H1 (cell line): ENCODE measurements around the gene BTN1A1. TPM values are rescaled to one million over a fixed set of nuclear protein-coding genes. Genes with fewer than 3 reads are reported as not detected.

Source experiments
- CTCF ChIA-PET: fragments of 300-600 bp; sonication (Branson Sonifier 250); formaldehyde crosslinking; loops from one replicate; lab custom pipeline; 2021; ENCODE audit not compliant: partially characterized antibody; lab: Charles Lee
- POLR2A ChIA-PET: fragments of 300-600 bp; sonication (Branson Sonifier 250); formaldehyde crosslinking; loops from one replicate; lab custom pipeline; 2021; ENCODE audit warnings: inconsistent platforms; ENCODE audit not compliant: partially characterized antibody; lab: Charles Lee
- DNase-seq, 2 experiments: peaks; one replicate each; pipeline versions ENCODE4 v3.0.0 to v3.0.0-alpha.2; 2010 to 2022; ENCODE audit warnings: low spot score in 2 of 2, low read depth in 1 of 2, mixed read lengths in 1 of 2
- FAIRE-seq: peaks from 2 replicates; lab custom pipeline; 2011; peaks lifted over from hg19 to GRCh38; lab: Jason Lieb, UNC
- H2AFZ ChIP-seq: 2 replicates; pipeline ENCODE4 v1.8.1; 2012; ENCODE audit warnings: low read length, inconsistent platforms
- H2AK5ac ChIP-seq: 2 replicates; pipeline ENCODE4 v1.6.1; 2013; ENCODE audit warnings: low read depth, low read length
- H2BK120ac ChIP-seq: replicated peaks from 2 replicates; pipeline ENCODE3; 2013; ENCODE audit warnings: low read depth, low read length, inconsistent platforms
- H2BK12ac ChIP-seq: 2 replicates; pipeline ENCODE4 v1.6.1; 2013; ENCODE audit warnings: low read depth, low read length
- H2BK15ac ChIP-seq: 2 replicates; pipeline ENCODE4 v1.6.1; 2013; ENCODE audit warnings: low read length
- H2BK20ac ChIP-seq: 2 replicates; pipeline ENCODE4 v1.6.1; 2013; ENCODE audit warnings: low read length
- H2BK5ac ChIP-seq: 2 replicates; pipeline ENCODE4 v1.6.1; 2013; ENCODE audit warnings: low read depth, low read length
- H3K14ac ChIP-seq: 2 replicates; pipeline ENCODE4 v1.6.1; 2013; ENCODE audit warnings: inconsistent platforms; ENCODE audit not compliant: insufficient read length
- H3K18ac ChIP-seq: 2 replicates; pipeline ENCODE4 v1.6.1; 2013; ENCODE audit warnings: low read length; ENCODE audit errors: extremely low read depth
- H3K23ac ChIP-seq: 2 replicates; pipeline ENCODE4 v1.6.1; 2013; ENCODE audit warnings: inconsistent platforms; ENCODE audit not compliant: insufficient read length
- H3K23me2 ChIP-seq: 2 replicates; pipeline ENCODE4 v1.6.1; 2013; ENCODE audit warnings: low read depth, low read length
- H3K27ac ChIP-seq: 2 replicates; pipeline ENCODE4 v1.6.1; 2011; ENCODE audit warnings: low read depth, low read length, inconsistent platforms
- H3K27me3 ChIP-seq, 4 experiments: replicated peaks in 1 of 4; 1 replicate in 1 of 4; 2 replicates in 3 of 4; pipeline versions ENCODE4 v1.6.1 to v1.8.1; 2011 to 2013; ENCODE audit warnings: low read length in 3 of 4, mild to moderate bottlenecking in 3 of 4, inconsistent platforms in 2 of 4, mixed read lengths in 2 of 4, moderate library complexity in 1 of 4; ENCODE audit not compliant: control insufficient read depth in 3 of 4, insufficient read depth in 3 of 4; ENCODE audit errors: extremely low read depth in 1 of 4
- H3K36me3 ChIP-seq, 4 experiments: 2 replicates each; pipeline versions ENCODE4 v1.6.1 to v1.8.1; 2011 to 2013; ENCODE audit warnings: mild to moderate bottlenecking in 4 of 4, low read length in 3 of 4, moderate library complexity in 2 of 4, control low read depth in 1 of 4, inconsistent platforms in 1 of 4; ENCODE audit not compliant: insufficient read depth in 4 of 4, control insufficient read depth in 2 of 4
- H3K4ac ChIP-seq: replicated peaks from 2 replicates; pipeline ENCODE3; 2013; ENCODE audit warnings: low read length, low read depth, mixed read lengths, inconsistent platforms; ENCODE audit not compliant: insufficient read length
- H3K4me1 ChIP-seq, 4 experiments: replicated peaks in 1 of 4; 1 replicate in 1 of 4; 2 replicates in 3 of 4; pipeline versions ENCODE4 v1.6.1 to v1.8.1; 2011 to 2013; ENCODE audit warnings: low read length in 3 of 4, inconsistent platforms in 2 of 4, mixed read lengths in 1 of 4; ENCODE audit not compliant: insufficient read depth in 4 of 4, control insufficient read depth in 3 of 4
- H3K4me2 ChIP-seq, 2 experiments: 2 replicates each; pipeline versions ENCODE4 v1.6.1 to v1.8.1; 2011 to 2013; ENCODE audit warnings: low read depth in 2 of 2, low read length in 2 of 2, control low read depth in 1 of 2, inconsistent platforms in 1 of 2, mild to moderate bottlenecking in 1 of 2; ENCODE audit not compliant: insufficient read depth in 1 of 2
- H3K4me3 ChIP-seq, 4 experiments: fragments of 200-600, 300-600 bp in 1 of 4; sonication (generic), shearing (Covaris generic), sonication (Bioruptor Twin) in 1 of 4; 2 replicates each; pipeline versions ENCODE4 v1.5.1 to v1.8.1; 2011 to 2016; ENCODE audit warnings: low read length in 4 of 4, low read depth in 3 of 4, control low read depth in 2 of 4, inconsistent platforms in 2 of 4, mild to moderate bottlenecking in 2 of 4, mixed read lengths in 1 of 4, moderate library complexity in 1 of 4; ENCODE audit not compliant: insufficient read depth in 2 of 4; ENCODE audit errors: extremely low read depth in 1 of 4
- H3K56ac ChIP-seq: replicated peaks from 2 replicates; pipeline ENCODE3; 2013; ENCODE audit warnings: low read depth, mild to moderate bottlenecking, mixed read lengths, low read length, inconsistent platforms; ENCODE audit not compliant: insufficient read length
- H3K79me1 ChIP-seq: 2 replicates; pipeline ENCODE4 v1.6.1; 2013; ENCODE audit warnings: low read depth, low read length, control low read depth
- H3K79me2 ChIP-seq, 2 experiments: 2 replicates each; pipeline versions ENCODE4 v1.6.1 to v1.8.1; 2012 to 2013; ENCODE audit warnings: low read length in 2 of 2, mild to moderate bottlenecking in 2 of 2, inconsistent platforms in 1 of 2; ENCODE audit not compliant: insufficient read depth in 2 of 2, control insufficient read depth in 1 of 2
- H3K9ac ChIP-seq, 4 experiments: replicated peaks in 1 of 4; 1 replicate in 1 of 4; 2 replicates in 3 of 4; pipeline versions ENCODE4 v1.6.1 to v1.8.1; 2011 to 2013; ENCODE audit warnings: low read depth in 3 of 4, low read length in 3 of 4, control low read depth in 2 of 4, mild to moderate bottlenecking in 2 of 4, moderate library complexity in 2 of 4, inconsistent platforms in 1 of 4; ENCODE audit errors: extremely low read depth in 1 of 4
- H3K9me3 ChIP-seq, 2 experiments: 2 replicates each; pipeline versions ENCODE4 v1.6.1 to v1.8.1; 2012 to 2013; ENCODE audit warnings: mild to moderate bottlenecking in 2 of 2, moderate library complexity in 2 of 2, control low read depth in 1 of 2, inconsistent platforms in 1 of 2, low read depth in 1 of 2, low read length in 1 of 2, mixed read lengths in 1 of 2; ENCODE audit not compliant: insufficient read depth in 2 of 2
- H4K20me1 ChIP-seq, 2 experiments: replicated peaks in 1 of 2; 2 replicates each; pipeline versions ENCODE3 to v1.8.1; 2011 to 2013; ENCODE audit warnings: inconsistent platforms in 2 of 2, low read length in 2 of 2, mild to moderate bottlenecking in 1 of 2; ENCODE audit not compliant: insufficient read depth in 2 of 2, control insufficient read depth in 1 of 2
- H4K5ac ChIP-seq: 2 replicates; pipeline ENCODE4 v1.6.1; 2013; ENCODE audit warnings: low read length, low read depth, mixed read lengths, inconsistent platforms; ENCODE audit not compliant: insufficient read length
- H4K8ac ChIP-seq: 2 replicates; pipeline ENCODE4 v1.8.0; 2013; ENCODE audit warnings: mild to moderate bottlenecking, moderate library complexity, low read length, inconsistent platforms; ENCODE audit not compliant: insufficient read depth; ENCODE audit errors: extremely low read depth
- H4K91ac ChIP-seq: replicated peaks from 2 replicates; pipeline ENCODE3; 2013; ENCODE audit warnings: low read length, mixed read lengths, inconsistent platforms; ENCODE audit not compliant: insufficient read length
- ATF3 ChIP-seq: IDR thresholded peaks from 2 replicates; pipeline ENCODE4 v1.6.1; 2011; ENCODE audit warnings: low read depth, mild to moderate bottlenecking, low read length; ENCODE audit not compliant: insufficient read depth
- JUND ChIP-seq: IDR thresholded peaks from 2 replicates; pipeline ENCODE4 v1.6.1; 2011; ENCODE audit warnings: mild to moderate bottlenecking, improper control_type of control experiment, low read length
- WGBS, 2 experiments: shearing (Covaris generic) in 1 of 2; methylation state at CpG; one replicate each; pipeline versions ENCODE4 v1.1.6 to v1.1.7; 2013 to 2015; ENCODE audit warnings: low lambda C conversion rate in 2 of 2, mixed read lengths in 2 of 2, inconsistent platforms in 1 of 2, low coverage in 1 of 2, missing lambda C conversion rate in 1 of 2; ENCODE audit not compliant: insufficient replicate concordance in 2 of 2, insufficient coverage in 1 of 2, insufficient read length in 1 of 2; ENCODE audit errors: extremely low coverage in 1 of 2, missing lambda C conversion rate in 1 of 2; 5-methylcytosine and 5-hydroxymethylcytosine counted together
- polyA plus RNA-seq, 7 experiments: library from polyadenylated mRNA; depleted of rRNA in 3 of 7; stranded (reverse) in 5 of 7; unstranded in 2 of 7; fragments of >200 nt in 5 of 7; fragments of 200-250 nt in 2 of 7; gene quantifications; 1 replicate in 5 of 7; 2 replicates in 1 of 7; 4 replicates in 1 of 7; pipeline versions ENCODE4 v1.2.1 to v1.2.3, GENCODE V29; 2011 to 2013; ENCODE audit warnings: missing spikeins in 2 of 7, mixed read lengths in 2 of 7
- total RNA-seq: library from RNA; stranded (reverse); fragmentation: NEBNext Ultra II Directional; extraction: Animal tissue kit (Norgen Biotek cat#: 25700); gene quantifications from 2 replicates; pipeline ENCODE4 v1.2.1, GENCODE V29; 2021

BTN1A1 gene
- total and polyA plus RNA-seq, 2 of the 8 experiments (the other 6 are each of a cell fraction or from before 2014, with no cell fraction given): 0.28 to 0.35 TPM

GRCh38 chr6:26531897-26532296 is 31.8 kb downstream of the BTN1A1 start:
- H3K27me3 ChIP-seq: no peaks in the 10 kb centered on the region
- no peak overlapping the region for H3K4me2 ChIP-seq
- H2BK12ac ChIP-seq: no peak overlapping the region
- WGBS, 2 experiments: 89% methylated on average over 1 of the region's 1 CpG; no CpG with 5 or more reads in 1 of the 2 experiments
- H3K36me3 ChIP-seq: no peaks in the 10 kb centered on the region
- no peaks in the 10 kb centered on the region for H4K20me1 ChIP-seq
- 0 out of 2 replicates have a peak overlapping the region, but pooled peaks have one; percentile 10 for H2BK20ac ChIP-seq
- FAIRE-seq: no peak
- H3K23ac ChIP-seq: no peak overlapping the region
- TF ChIP-seq ATF3 (no peak), JUND (no peak)
- TF ChIP-seq, all 59 proteins: peak for 0
- H4K91ac ChIP-seq: no peak overlapping the region
- H2BK5ac ChIP-seq: no peak overlapping the region
- H2AK5ac ChIP-seq: no peak overlapping the region
- H3K27ac ChIP-seq: no peak overlapping the region
- no peak overlapping the region for H3K18ac ChIP-seq
- H3K9me3 ChIP-seq: no peaks in the 10 kb centered on the region
- ChIA-PET POLR2A (interaction anchor here (5.6 kb wide), 1 partner anchor 10 kb away, joined by 36 read pairs; no protein-coding TSS in a partner anchor), CTCF (interaction anchor here (1.4 to 1.6 kb wide), 2 partner anchors 9 to 25 kb away, joined by 3 to 4 read pairs; no protein-coding TSS in a partner anchor)
- H3K79me1 ChIP-seq: no peaks in the 10 kb centered on the region
- no peak overlapping the region for H4K8ac ChIP-seq
- no peak overlapping the region for H3K14ac ChIP-seq
- H3K4me1 ChIP-seq: peaks cover 0 to 13% (median 8%) of the 10 kb centered on the region in 4 experiments; a peak in 5 of 7 replicates
- no peak overlapping the region for H3K4ac ChIP-seq
- no peak overlapping the region for H2AFZ ChIP-seq
- H3K79me2 ChIP-seq: no peaks in the 10 kb centered on the region; a peak in 1 of 4 replicates
- H3K4me3 ChIP-seq: no peak overlapping the region
- H3K9ac ChIP-seq: no peak overlapping the region
- no peak for DNase-seq
- H2BK15ac ChIP-seq: no peak overlapping the region
- no peak overlapping the region for H2BK120ac ChIP-seq
- H3K23me2 ChIP-seq: no peaks in the 10 kb centered on the region
- no peak overlapping the region for H4K5ac ChIP-seq
- no peak overlapping the region for H3K56ac ChIP-seq
